Myocyte (in vitro differentiated cells): Measurements from ENCODE around the gene CIDEA. TPM values are rescaled to one million over a fixed set of nuclear protein-coding genes. Genes with fewer than 3 reads are reported as not detected.

ENCODE experiments used
- DNase-seq: peaks from one replicate; pipeline ENCODE4 v3.0.0-alpha.2; 2012; ENCODE audit warnings: low read depth
- total RNA-seq: library from RNA; depleted of rRNA; stranded (reverse); fragments of >200 nt; gene quantifications from 2 replicates; pipeline ENCODE4 v1.2.3, GENCODE V29; 2014

The CIDEA gene
- total RNA-seq, 1 donor from 2014 or later = not detected

GRCh38 chr18:12317664-12318333 is 63.6 kb downstream of the CIDEA start:
- peak; percentile 66 for DNase-seq

GRCh38 chr18:12318334-12318697 is 64.2 kb downstream of the CIDEA start:
- DNase-seq = no peak

GRCh38 chr18:12318857-12319256 is 64.7 kb downstream of the CIDEA start:
- no peak for DNase-seq

- DNase-seq = peak; percentile 82
These were observed 67.2 kb downstream of the CIDEA start for GRCh38 chr18:12321333-12321732.

GRCh38 chr18:12324991-12325725 is 71.0 kb downstream of the CIDEA start:
- no peak for DNase-seq

GRCh38 chr18:12325726-12326245 is 71.6 kb downstream of the CIDEA start:
- DNase-seq = no peak

- no peak for DNase-seq
These were observed 72.7 kb downstream of the CIDEA start for GRCh38 chr18:12326711-12327460.

Other genes starting within 250 kb of the CIDEA start
- gene ANKRD62, start 160.5 kb upstream of the CIDEA start, total RNA-seq = not detected in 2 replicates
- gene TUBB6, start 53.9 kb downstream of the CIDEA start, total RNA-seq = 1,598 and 1,800 TPM in 2 replicates
- gene AFG3L2, start 122.9 kb downstream of the CIDEA start, total RNA-seq = 83.7 and 100 TPM in 2 replicates
- 5.2 and 7.8 TPM in 2 replicates for gene PRELID3A, start 153.6 kb downstream of the CIDEA start, total RNA-seq